GM12878 (cell line): Measurements from ENCODE around the gene AOPEP. TPM values are rescaled to one million over a fixed set of nuclear protein-coding genes. Genes with fewer than 3 reads are reported as not detected.

ENCODE experiments used
- ATAC-seq: fragments of 200-7000 bp; cut with Tn5 transposase; 3 replicates; pipeline ENCODE4 v1.9.1; 2020; ENCODE audit warnings: mild to moderate bottlenecking, moderate library complexity
- BruUV-seq: library from RNA; stranded (reverse); fragments of 400-500 nt; replicated peaks from 2 replicates; lab custom pipeline; 2021; lab: Mats Ljungman, UMichigan
- CTCF ChIA-PET: fragments of 300-600 bp; sonication (Branson Sonifier 250); formaldehyde crosslinking; extraction: SDS; loops from one replicate; lab custom pipeline; 2021; ENCODE audit warnings: inconsistent platforms; lab: Yijun Ruan, JAX
- POLR2A ChIA-PET: fragments of 350-600 bp; formaldehyde crosslinking; extraction: SDS; loops from one replicate; lab custom pipeline; 2021; ENCODE audit warnings: inconsistent platforms; lab: Charles Lee
- RAD21 ChIA-PET: fragments of 300-600 bp; sonication (Branson Sonifier 250); formaldehyde crosslinking; loops from one replicate; lab custom pipeline; 2023; ENCODE audit warnings: antibody characterized with exemption; ENCODE audit not compliant: unreplicated experiment; lab: Charles Lee
- SMC1A ChIA-PET: fragments of 300-600 bp; sonication (Branson Sonifier 250); formaldehyde crosslinking; loops from one replicate; lab custom pipeline; 2023; ENCODE audit not compliant: unreplicated experiment, uncharacterized antibody; lab: Charles Lee
- DNase-seq: peaks from one replicate; pipeline ENCODE4 v3.0.0-alpha.2; 2011; ENCODE audit warnings: low read depth, low spot score
- FAIRE-seq: peaks from 3 replicates; lab custom pipeline; 2011; peaks lifted over from hg19 to GRCh38; lab: Jason Lieb, UNC
- H2AFZ ChIP-seq: 2 replicates; pipeline ENCODE4 v1.6.0; 2011; ENCODE audit warnings: low read depth, low read length, control low read depth; ENCODE audit not compliant: control insufficient read depth
- H3K27ac ChIP-seq: 2 replicates; pipeline ENCODE4 v1.5.1; 2011; ENCODE audit warnings: control low read depth; ENCODE audit not compliant: control insufficient read depth, insufficient read depth
- H3K27me3 ChIP-seq, 2 experiments: replicated peaks in 1 of 2; 2 replicates each; pipeline versions ENCODE4 v1.6.0 to v1.6.1; 2011; ENCODE audit warnings: low read length in 1 of 2; ENCODE audit not compliant: control insufficient read depth in 2 of 2, insufficient read depth in 2 of 2
- H3K36me3 ChIP-seq, 2 experiments: 2 replicates each; pipeline ENCODE4 v1.5.1; 2011; ENCODE audit warnings: low read length in 1 of 2; ENCODE audit not compliant: control insufficient read depth in 2 of 2, insufficient read depth in 2 of 2
- H3K4me1 ChIP-seq: 2 replicates; pipeline ENCODE4 v1.6.1; 2011; ENCODE audit warnings: mild to moderate bottlenecking, low read length, moderate library complexity, mixed read lengths; ENCODE audit not compliant: control insufficient read depth, insufficient read depth
- H3K4me2 ChIP-seq: 2 replicates; pipeline ENCODE4 v1.6.0; 2011; ENCODE audit warnings: control low read depth; ENCODE audit not compliant: control insufficient read depth, insufficient read depth
- H3K4me3 ChIP-seq: fragments of 200-600 bp; sonication (generic); 2 replicates; pipeline ENCODE4 v1.5.1; 2016
- H3K79me2 ChIP-seq: 2 replicates; pipeline ENCODE4 v1.6.0; 2011; ENCODE audit warnings: low read length; ENCODE audit not compliant: control insufficient read depth, insufficient read depth
- H3K9ac ChIP-seq: 2 replicates; pipeline ENCODE4 v1.8.0; 2011; ENCODE audit warnings: low read length, control low read depth, mixed read lengths; ENCODE audit not compliant: control insufficient read depth, insufficient read depth
- H3K9me3 ChIP-seq: replicated peaks from 3 replicates; pipeline ENCODE4 v1.5.1; 2011; ENCODE audit warnings: mild to moderate bottlenecking, low read length; ENCODE audit not compliant: control insufficient read depth, insufficient read depth
- H4K20me1 ChIP-seq: 2 replicates; pipeline ENCODE4 v1.6.0; 2011; ENCODE audit not compliant: control insufficient read depth, insufficient read depth
- CBX5 ChIP-seq: sonication (generic); IDR thresholded peaks from 2 replicates; pipeline ENCODE4 v1.6.1; 2016; ENCODE audit warnings: low read depth, moderate library complexity, mild to moderate bottlenecking, inconsistent platforms
- CREM ChIP-seq: IDR thresholded peaks from 2 replicates; pipeline ENCODE4 v1.6.1; 2014; ENCODE audit warnings: antibody characterized with exemption, low read depth
- NBN ChIP-seq: fragments of 450-650 bp; IDR thresholded peaks from 2 replicates; pipeline ENCODE4 v1.6.1; 2016
- RELA ChIP-seq: fragments of 450-650 bp; IDR thresholded peaks from 2 replicates; pipeline ENCODE4 v1.8.0; 2014; ENCODE audit warnings: borderline replicate concordance; ENCODE audit not compliant: partially characterized antibody
- SMAD5 ChIP-seq: IDR thresholded peaks from 2 replicates; pipeline ENCODE4 v1.6.1; 2016; ENCODE audit warnings: antibody characterized with exemption, low read depth
- ZNF622 ChIP-seq: fragments of 450-650 bp; IDR thresholded peaks from 2 replicates; pipeline ENCODE4 v1.6.1; 2017; ENCODE audit warnings: mild to moderate bottlenecking, inconsistent platforms
- WGBS: methylation state at CpG from one replicate; pipeline ENCODE4 v1.1.6; 2016; ENCODE audit warnings: low lambda C conversion rate; ENCODE audit not compliant: insufficient replicate concordance, insufficient coverage; ENCODE audit errors: missing lambda C conversion rate; 5-methylcytosine and 5-hydroxymethylcytosine counted together
- in situ Hi-C: fragments of 300-500 bp; cut with MboI; formaldehyde crosslinking; loops from 9 replicates; pipeline ENCODE4 v1.14.3; 2018; ENCODE audit warnings: mixed read lengths
- intact Hi-C: fragments of 100-400 bp; cut with micrococcal nuclease; formaldehyde crosslinking; loops from one replicate; pipeline ENCODE4 v1.14.2; 2022; ENCODE audit not compliant: unreplicated experiment
- polyA plus RNA-seq, 11 experiments: library from polyadenylated mRNA; depleted of rRNA in 4 of 11; unstranded in 6 of 11; stranded (reverse) in 5 of 11; fragments of >200 nt; fragmentation: Nextera tagmentation in 4 of 11; fragmentation: Illumina TruSeq in 1 of 11; extraction: Ambion mirVana in 4 of 11; extraction: Trizol in 1 of 11; gene quantifications; 1 replicate in 1 of 11; 2 replicates in 10 of 11; pipeline versions ENCODE4 v1.2.1 to v1.2.3, GENCODE V29; 2011 to 2016; ENCODE audit warnings: inconsistent platforms in 2 of 11, missing spikeins in 2 of 11, low read depth in 1 of 11
- total RNA-seq, 4 experiments: library from RNA; depleted of rRNA in 3 of 4; stranded (reverse); fragments of >200 nt in 3 of 4; fragmentation: Illumina TruSeq in 1 of 4; extraction: Trizol in 1 of 4; gene quantifications; 2 replicates each; pipeline versions ENCODE4 v1.2.1 to v1.2.3, GENCODE V29; 2013 to 2021

AOPEP gene
- total and polyA plus RNA-seq, 10 of the 15 experiments (the other 5 are each of a cell fraction or from before 2014, with no cell fraction given): 2.3 to 16.9 (median 10.1) TPM

DNA sequence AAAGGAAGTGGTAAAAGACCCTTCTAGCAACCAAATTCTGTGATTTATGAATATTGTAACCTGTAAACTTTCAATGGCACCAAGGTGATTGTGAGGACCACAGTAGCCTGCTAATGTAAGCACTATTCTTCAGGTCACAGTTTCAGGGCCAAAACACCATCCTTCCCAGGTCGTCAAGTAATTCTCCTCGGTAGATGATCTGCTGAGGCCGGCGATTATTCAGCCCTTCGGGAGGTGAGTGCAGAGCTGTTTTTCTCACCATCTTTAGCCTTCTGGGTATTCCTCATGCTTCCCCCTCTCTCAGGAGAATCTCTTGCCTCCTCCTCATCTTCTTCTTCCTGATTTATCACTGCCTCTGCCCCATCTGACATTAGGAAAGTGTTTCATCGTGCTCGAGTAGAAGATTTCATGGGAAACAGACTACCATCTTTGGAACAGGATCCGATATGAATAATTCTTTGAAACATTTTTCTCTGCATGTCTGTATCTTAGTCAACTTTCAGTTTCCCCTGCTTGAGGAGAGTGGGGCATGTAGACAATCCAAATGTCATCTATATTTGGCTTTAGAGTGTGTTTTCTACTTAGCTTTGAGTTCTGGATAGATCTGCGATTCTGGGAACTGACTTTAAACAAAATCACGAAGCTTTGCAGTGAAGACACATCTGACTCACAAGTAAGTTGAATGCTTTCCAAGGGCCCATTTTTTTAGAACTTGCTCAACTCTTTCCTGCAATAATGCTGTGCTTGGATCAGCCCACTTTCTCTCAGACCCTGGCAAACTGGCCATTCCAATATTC, 173.9 kb downstream of the AOPEP start (continued):
- no peak for TF ChIP-seq SMAD5
- TF ChIP-seq RELA: no peak
- TF ChIP-seq CBX5: no peak
- TF ChIP-seq ZNF622: no peak
- TF ChIP-seq NBN: no peak

DNA sequence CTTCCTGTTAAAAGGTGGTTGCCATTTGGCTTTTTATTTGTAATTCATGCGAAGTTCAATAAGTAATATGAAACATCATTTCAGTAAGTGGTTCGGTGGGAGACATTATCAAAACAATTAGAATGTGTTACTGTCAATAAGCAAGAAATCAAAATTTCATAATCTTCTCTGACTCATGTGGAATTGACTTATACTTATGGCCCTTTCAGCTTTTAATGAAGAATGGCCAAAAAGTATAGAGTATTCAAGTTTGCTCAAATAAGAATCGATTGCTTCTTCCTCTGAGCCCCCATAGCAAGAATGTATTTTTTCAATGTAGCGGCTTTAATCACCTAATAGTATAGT, 174.5 kb downstream of the AOPEP start:
- TF ChIP-seq CREM: no peak
- H2AFZ ChIP-seq: no peak overlapping the region
- RAD21 ChIA-PET: no interaction called here
- intact Hi-C loops (no loop called here), in situ Hi-C loops (no loop called here)
- H4K20me1 ChIP-seq: no peaks in the 10 kb centered on the region
- no peaks in the 10 kb centered on the region for H3K79me2 ChIP-seq
- SMC1A ChIA-PET: interaction anchor here (2.9 kb wide), 1 partner anchor 17 kb away, joined by 7 read pairs; no protein-coding TSS in a partner anchor
- CTCF ChIA-PET: no interaction called here
- no peaks in the 10 kb centered on the region for H3K4me1 ChIP-seq
- no peak for DNase-seq
- 73% methylated on average over 4 of the region's 4 CpGs for WGBS
- POLR2A ChIA-PET: no interaction called here
- no peak overlapping the region for H3K27ac ChIP-seq
- no peak for FAIRE-seq
- H3K27me3 ChIP-seq: no peaks in the 10 kb centered on the region
- no peaks in the 10 kb centered on the region for H3K9me3 ChIP-seq
- BruUV-seq: no TSS peak
- H3K4me2 ChIP-seq: no peak overlapping the region
- ATAC-seq: no peak
- no peak overlapping the region for H3K4me3 ChIP-seq
- no peak overlapping the region for H3K9ac ChIP-seq
- H3K36me3 ChIP-seq: no peaks in the 10 kb centered on the region
